ENCODE results near the gene JARID2. TPM values are rescaled to one million over a fixed set of nuclear protein-coding genes. Genes with fewer than 3 reads are reported as not detected.
A peak's percentile ranks its signal among the peaks of the same experiment; 100 is the strongest.

The JARID2 gene
- total and polyA plus RNA-seq, 3 experiments from 2014 or later, result 12.0 to 25.5 (median 25.0) TPM

DNA sequence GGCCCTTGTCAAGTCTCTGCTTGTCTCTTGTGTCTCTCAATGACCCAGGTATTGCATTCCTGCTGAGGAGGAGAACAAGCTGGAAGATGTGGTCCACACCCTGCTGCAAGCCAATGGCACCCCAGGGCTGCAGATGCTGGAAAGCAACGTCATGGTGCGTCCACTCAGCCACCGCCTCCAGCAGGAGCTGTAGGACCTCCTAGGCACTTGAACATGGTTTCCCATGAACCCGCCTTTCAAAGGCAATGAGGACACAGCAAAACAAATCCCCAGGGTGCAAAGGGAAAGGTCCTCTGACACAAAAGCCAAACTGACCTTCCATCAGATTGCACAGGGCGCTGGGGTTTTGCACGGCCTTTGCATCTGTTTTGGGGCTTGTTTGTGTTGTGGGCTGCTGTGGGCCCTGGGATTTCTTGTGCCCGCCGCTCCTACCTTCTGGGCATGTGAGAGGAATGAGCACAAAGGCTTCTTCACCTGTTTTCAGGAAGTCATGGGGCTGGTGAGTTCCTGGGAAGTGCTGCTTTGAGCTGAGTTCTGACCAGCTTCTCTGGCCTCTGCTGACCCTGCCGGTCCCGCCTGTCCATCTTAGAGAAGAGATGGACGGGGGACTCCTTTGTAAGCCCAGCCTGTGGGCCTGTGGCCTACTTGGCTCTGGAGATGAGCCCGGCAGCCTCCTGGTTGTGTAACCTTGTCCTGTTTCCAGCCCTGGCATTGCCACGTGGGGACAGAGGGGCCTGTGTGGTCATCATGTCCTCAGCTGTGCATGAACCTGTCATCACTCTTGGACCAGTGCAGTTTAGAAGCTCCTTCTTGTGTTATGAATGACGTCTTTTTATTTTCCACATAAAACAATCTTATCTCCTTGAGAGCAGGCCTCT, 265.6 kb downstream of the JARID2 start:
- Mint-ChIP-seq H3K36me3 (peaks cover 0 to 92% (median 28%) of the 10 kb centered on the region in 3 donors), H3K4me1 (peaks cover 0 to 7% (median 0%) of the 10 kb centered on the region in 3 donors), H3K4me3 (peak overlapping the region in 1 of 7 donors; percentile 63), H3K9me3 (no peaks in the 10 kb centered on the region), H3K27ac (peak overlapping the region in 3 of 8 donors; percentile 23 to 63 (median 52)), H3K27me3 (peaks cover 0 to 6% of the 10 kb centered on the region in 2 donors)
- CTCF ChIA-PET, result no interaction called here
- Histone ChIP-seq H3K27ac (ENCODE audit: low read depth, low read length) (no peak overlapping the region), H3K4me3 (ENCODE audit: low read length) (no peak overlapping the region), H3K36me3 (ENCODE audit: insufficient read depth, low read length) (peaks cover 40% of the 10 kb centered on the region), H3K9me3 (ENCODE audit: low read length) (no peaks in the 10 kb centered on the region), H3K4me1 (ENCODE audit: insufficient read depth, low read length) (no peaks in the 10 kb centered on the region), H3K27me3 (ENCODE audit: insufficient read depth, low read length, poor library complexity, severe bottlenecking) (no peaks in the 10 kb centered on the region)
- no peak for DNase-seq
- POLR2A ChIA-PET, result no interaction called here

GRCh38 chr6:15512126-15512525, 266.3 kb downstream of the JARID2 start:
- Mint-ChIP-seq H3K27me3 (peaks cover 0 to 6% of the 10 kb centered on the region in 2 donors), H3K36me3 (peaks cover 0 to 92% (median 28%) of the 10 kb centered on the region in 3 donors), H3K4me3 (no peak overlapping the region), H3K4me1 (peaks cover 0 to 7% (median 0%) of the 10 kb centered on the region in 3 donors), H3K27ac (peak overlapping the region in 4 of 8 donors; percentile 36 to 63 (median 48)), H3K9me3 (no peaks in the 10 kb centered on the region)
- no peak overlapping the region for H3K27ac ChIP-seq (ENCODE audit: low read depth, low read length)
- no peak for DNase-seq
- no peaks in the 10 kb centered on the region for H3K27me3 ChIP-seq (ENCODE audit: insufficient read depth, low read length, poor library complexity, severe bottlenecking)
- H3K4me1 ChIP-seq (ENCODE audit: insufficient read depth, low read length), result no peaks in the 10 kb centered on the region
- H3K9me3 ChIP-seq (ENCODE audit: low read length), result no peaks in the 10 kb centered on the region
- POLR2A ChIA-PET, result no interaction called here
- H3K36me3 ChIP-seq (ENCODE audit: insufficient read depth, low read length), result peaks cover 33% of the 10 kb centered on the region
- H3K4me3 ChIP-seq (ENCODE audit: low read length), result no peak overlapping the region
- CTCF ChIA-PET, result no interaction called here

GRCh38 chr6:15512721-15513120, 266.9 kb downstream of the JARID2 start:
- H3K36me3 Mint-ChIP-seq, result peaks cover 0 to 92% (median 28%) of the 10 kb centered on the region in 3 donors
- no peaks in the 10 kb centered on the region for H3K4me1 ChIP-seq (ENCODE audit: insufficient read depth, low read length)
- H3K27ac ChIP-seq (ENCODE audit: low read depth, low read length), result no peak overlapping the region
- H3K36me3 ChIP-seq (ENCODE audit: insufficient read depth, low read length), result peaks cover 32% of the 10 kb centered on the region
- ChIA-PET CTCF (no interaction called here), POLR2A (no interaction called here)
- no peaks in the 10 kb centered on the region for H3K27me3 ChIP-seq (ENCODE audit: insufficient read depth, low read length, poor library complexity, severe bottlenecking)
- DNase-seq, result no peak
- no peak overlapping the region for H3K4me3 ChIP-seq (ENCODE audit: low read length)
- H3K4me3 Mint-ChIP-seq, result no peak overlapping the region
- no peaks in the 10 kb centered on the region for H3K9me3 ChIP-seq (ENCODE audit: low read length)
- peaks cover 0 to 6% of the 10 kb centered on the region in 2 donors for H3K27me3 Mint-ChIP-seq
- H3K4me1 Mint-ChIP-seq, result peaks cover 0 to 5% (median 0%) of the 10 kb centered on the region in 3 donors
- H3K27ac Mint-ChIP-seq, result peak overlapping the region in 3 of 8 donors; percentile 17 to 47 (median 36)
- H3K9me3 Mint-ChIP-seq, result no peaks in the 10 kb centered on the region

GRCh38 chr6:15513131-15513771, 267.4 kb downstream of the JARID2 start:
- H3K36me3 ChIP-seq (ENCODE audit: insufficient read depth, low read length), result peaks cover 32% of the 10 kb centered on the region

DNA sequence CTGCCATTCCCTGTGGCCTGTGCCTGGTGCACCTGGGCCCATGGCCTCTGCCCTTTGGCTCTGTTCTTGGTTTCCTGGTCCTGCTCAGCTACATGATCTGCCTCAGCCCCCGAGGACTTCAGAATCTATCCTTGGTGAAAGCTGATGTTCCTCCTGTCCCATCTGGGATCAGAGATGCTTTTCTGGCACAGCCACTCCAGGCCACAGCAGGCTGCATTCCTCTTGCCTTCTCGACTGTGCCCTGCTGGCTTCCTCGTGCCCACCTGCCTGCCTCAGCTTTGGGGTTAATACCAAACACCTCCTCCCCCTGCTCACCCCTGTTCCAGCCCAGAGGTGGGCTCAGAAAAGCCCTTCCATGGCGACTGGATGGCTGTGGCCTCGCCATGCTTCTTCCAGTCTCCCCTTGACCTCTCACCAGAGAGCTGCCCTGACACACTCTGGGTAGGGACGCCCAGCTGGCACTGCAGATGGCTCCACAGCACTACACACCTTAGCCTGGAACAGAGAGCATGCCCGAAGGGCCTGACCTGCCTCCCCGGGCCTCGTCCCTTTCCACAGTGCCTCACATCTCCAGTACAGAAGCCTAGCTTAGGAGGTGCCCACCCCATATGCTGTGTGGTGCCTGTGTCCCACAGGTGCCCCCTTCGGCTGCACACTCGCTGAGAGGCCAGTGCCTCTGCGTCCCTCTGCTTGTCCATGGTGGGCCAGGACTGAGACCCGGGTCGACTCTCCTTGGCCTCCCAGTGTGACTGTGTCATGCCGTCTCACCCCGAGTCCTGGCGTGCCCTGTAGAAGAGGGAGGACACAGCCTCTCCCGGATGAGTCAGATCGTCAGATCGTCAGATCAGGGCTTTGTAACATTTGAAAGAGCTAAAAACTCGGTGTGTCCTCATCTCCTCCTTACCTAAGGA, 268.2 kb downstream of the JARID2 start:
- ChIA-PET POLR2A (interaction anchor here (0.6 kb wide), 1 partner anchor 93 kb away, joined by 3 read pairs; no protein-coding TSS in a partner anchor), CTCF (no interaction called here)
- H3K36me3 Mint-ChIP-seq, result peaks cover under 1 to 94% (median 28%) of the 10 kb centered on the region in 3 donors
- H3K27me3 ChIP-seq (ENCODE audit: insufficient read depth, low read length, poor library complexity, severe bottlenecking), result no peaks in the 10 kb centered on the region
- H3K36me3 ChIP-seq (ENCODE audit: insufficient read depth, low read length), result peaks cover 24% of the 10 kb centered on the region
- peaks cover 0 to 5% (median 0%) of the 10 kb centered on the region in 3 donors for H3K4me1 Mint-ChIP-seq
- H3K27ac Mint-ChIP-seq, result peak overlapping the region in 5 of 8 donors; percentile 52 to 96 (median 81)
- no peak for DNase-seq
- no peaks in the 10 kb centered on the region for H3K9me3 Mint-ChIP-seq
- H3K4me1 ChIP-seq (ENCODE audit: insufficient read depth, low read length), result no peaks in the 10 kb centered on the region
- H3K27ac ChIP-seq (ENCODE audit: low read depth, low read length), result no peak overlapping the region
- peaks cover 0 to 6% of the 10 kb centered on the region in 2 donors for H3K27me3 Mint-ChIP-seq
- H3K9me3 ChIP-seq (ENCODE audit: low read length), result no peaks in the 10 kb centered on the region
- no peak overlapping the region for H3K4me3 ChIP-seq (ENCODE audit: low read length)
- H3K4me3 Mint-ChIP-seq, result peak overlapping the region in 1 of 7 donors; percentile 36

More at GRCh38 chr6:15513131-15513771, 267.4 kb downstream of the JARID2 start:
- Mint-ChIP-seq H3K4me3 (no peak overlapping the region), H3K9me3 (no peaks in the 10 kb centered on the region), H3K27ac (peak overlapping the region in 1 of 8 donors; percentile 85), H3K36me3 (peaks cover 0 to 94% (median 30%) of the 10 kb centered on the region in 3 donors), H3K4me1 (peaks cover 0 to 5% (median 0%) of the 10 kb centered on the region in 3 donors), H3K27me3 (peaks cover 0 to 6% of the 10 kb centered on the region in 2 donors)
- Histone ChIP-seq H3K9me3 (ENCODE audit: low read length) (no peaks in the 10 kb centered on the region), H3K27me3 (ENCODE audit: insufficient read depth, low read length, poor library complexity, severe bottlenecking) (no peaks in the 10 kb centered on the region), H3K27ac (ENCODE audit: low read depth, low read length) (no peak overlapping the region), H3K4me1 (ENCODE audit: insufficient read depth, low read length) (no peaks in the 10 kb centered on the region), H3K4me3 (ENCODE audit: low read length) (no peak overlapping the region)
- POLR2A ChIA-PET, result interaction anchor here (0.6 kb wide), 1 partner anchor 92 kb away, joined by 3 read pairs; no protein-coding TSS in a partner anchor
- no peak for DNase-seq
- CTCF ChIA-PET, result no interaction called here

DNA sequence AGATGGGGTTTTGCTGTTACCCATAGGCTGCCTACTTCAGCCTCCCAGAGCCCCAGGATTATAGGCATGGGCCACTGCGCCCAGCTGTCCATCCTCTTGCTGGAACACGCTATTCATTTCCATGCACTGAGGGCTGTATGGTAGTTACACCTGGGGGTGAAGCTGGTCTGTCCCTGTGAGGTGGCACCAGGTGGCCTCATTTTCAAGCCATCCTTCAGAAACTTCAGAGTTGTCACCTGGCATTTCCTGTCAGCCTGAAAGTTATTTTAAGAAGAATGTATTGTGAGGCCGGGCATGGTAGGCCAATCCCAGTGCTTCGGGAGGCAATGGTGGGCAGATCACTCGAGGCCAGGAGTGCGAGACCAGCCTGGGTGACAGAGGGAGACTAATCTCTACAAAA, 269.4 kb downstream of the JARID2 start:
- H3K4me3 ChIP-seq (ENCODE audit: low read length), result no peak overlapping the region
- Mint-ChIP-seq H3K27ac (peak overlapping the region in 5 of 8 donors; percentile 24 to 81 (median 52)), H3K4me3 (no peak overlapping the region), H3K27me3 (peaks cover 0 to 6% of the 10 kb centered on the region in 2 donors), H3K9me3 (no peaks in the 10 kb centered on the region), H3K36me3 (peaks cover 7 to 94% (median 35%) of the 10 kb centered on the region in 3 donors), H3K4me1 (peaks cover 0 to 4% (median 0%) of the 10 kb centered on the region in 3 donors)
- no peak overlapping the region for H3K27ac ChIP-seq (ENCODE audit: low read depth, low read length)
- POLR2A ChIA-PET, result interaction anchor here (0.5 kb wide), 1 partner anchor 38 kb away, joined by 4 read pairs; no protein-coding TSS in a partner anchor
- H3K4me1 ChIP-seq (ENCODE audit: insufficient read depth, low read length), result no peaks in the 10 kb centered on the region
- H3K36me3 ChIP-seq (ENCODE audit: insufficient read depth, low read length), result peaks cover 22% of the 10 kb centered on the region
- DNase-seq, result no peak
- CTCF ChIA-PET, result no interaction called here
- H3K9me3 ChIP-seq (ENCODE audit: low read length), result no peaks in the 10 kb centered on the region
- H3K27me3 ChIP-seq (ENCODE audit: insufficient read depth, low read length, poor library complexity, severe bottlenecking), result no peaks in the 10 kb centered on the region

- no peak for DNase-seq
- H3K9me3 Mint-ChIP-seq, result no peaks in the 10 kb centered on the region
- POLR2A ChIA-PET, result no interaction called here
- H3K27ac Mint-ChIP-seq, result peak overlapping the region in 2 of 8 donors; percentile 18 to 73
- peaks cover 0 to 6% of the 10 kb centered on the region in 2 donors for H3K27me3 Mint-ChIP-seq
- no peak overlapping the region for H3K27ac ChIP-seq (ENCODE audit: low read depth, low read length)
- CTCF ChIA-PET, result no interaction called here
- H3K36me3 ChIP-seq (ENCODE audit: insufficient read depth, low read length), result peaks cover 17% of the 10 kb centered on the region
- H3K27me3 ChIP-seq (ENCODE audit: insufficient read depth, low read length, poor library complexity, severe bottlenecking), result no peaks in the 10 kb centered on the region
- H3K9me3 ChIP-seq (ENCODE audit: low read length), result no peaks in the 10 kb centered on the region
- H3K4me1 Mint-ChIP-seq, result peaks cover 0 to 4% (median 0%) of the 10 kb centered on the region in 3 donors
- no peak overlapping the region for H3K4me3 ChIP-seq (ENCODE audit: low read length)
- peak overlapping the region in 1 of 7 donors; percentile 29 for H3K4me3 Mint-ChIP-seq
- no peaks in the 10 kb centered on the region for H3K4me1 ChIP-seq (ENCODE audit: insufficient read depth, low read length)
- peaks cover 7 to 94% (median 40%) of the 10 kb centered on the region in 3 donors for H3K36me3 Mint-ChIP-seq
These were observed 269.9 kb downstream of the JARID2 start for GRCh38 chr6:15515660-15516375.
